IMR-90 (cell line): Measurements from ENCODE around the gene ORC6. TPM values are rescaled to one million over a fixed set of nuclear protein-coding genes. Genes with fewer than 3 reads are reported as not detected.

ENCODE experiments used
- ATAC-seq: fragments of 200-7000 bp; cut with Tn5 transposase; 2 replicates; pipeline ENCODE4 v1.9.1; 2020; ENCODE audit warnings: low read depth, mild to moderate bottlenecking, moderate library complexity
- BruUV-seq: library from RNA; stranded (reverse); fragments of 400-500 nt; replicated peaks from 2 replicates; lab custom pipeline; 2021; lab: Mats Ljungman, UMichigan
- CTCF ChIA-PET: fragments of 300-600 bp; formaldehyde crosslinking; extraction: SDS; loops from one replicate; lab custom pipeline; 2021; ENCODE audit warnings: antibody characterized with exemption; lab: Yijun Ruan, JAX
- POLR2A ChIA-PET: fragments of 300-600 bp; sonication (Branson Sonifier 250); formaldehyde crosslinking; loops from one replicate; lab custom pipeline; 2022; ENCODE audit warnings: antibody characterized with exemption; ENCODE audit not compliant: unreplicated experiment; lab: Charles Lee
- DNase-seq: peaks from one replicate; pipeline ENCODE4 v3.0.0; 2013
- H2AFZ ChIP-seq: replicated peaks from 2 replicates; pipeline ENCODE3; 2013; ENCODE audit warnings: low read length, mild to moderate bottlenecking; ENCODE audit not compliant: poor library complexity
- H2AK5ac ChIP-seq: 2 replicates; pipeline ENCODE4 v1.6.1; 2013; ENCODE audit warnings: low read depth, low read length, inconsistent platforms
- H2AK9ac ChIP-seq: replicated peaks from 2 replicates; pipeline ENCODE3; 2013; ENCODE audit warnings: mild to moderate bottlenecking, low read depth, low read length, moderate library complexity; ENCODE audit not compliant: poor library complexity
- H2BK120ac ChIP-seq: 2 replicates; pipeline ENCODE4 v1.6.1; 2013; ENCODE audit warnings: low read depth, low read length, inconsistent platforms
- H2BK15ac ChIP-seq: 3 replicates; pipeline ENCODE4 v1.6.1; 2013; ENCODE audit warnings: low read depth, low read length, inconsistent platforms
- H2BK20ac ChIP-seq: 2 replicates; pipeline ENCODE4 v1.6.1; 2013; ENCODE audit warnings: low read depth, mild to moderate bottlenecking, inconsistent platforms, low read length, moderate library complexity
- H2BK5ac ChIP-seq: 2 replicates; pipeline ENCODE4 v1.6.1; 2013; ENCODE audit warnings: mild to moderate bottlenecking, low read depth, low read length, inconsistent platforms; ENCODE audit not compliant: poor library complexity, severe bottlenecking
- H3K14ac ChIP-seq: replicated peaks from 2 replicates; pipeline ENCODE4 v1.6.1; 2013; ENCODE audit warnings: low read depth, low read length, inconsistent platforms
- H3K18ac ChIP-seq: 2 replicates; pipeline ENCODE4 v1.6.1; 2013; ENCODE audit warnings: low read depth, low read length, control low read depth
- H3K23ac ChIP-seq: 2 replicates; pipeline ENCODE4 v1.6.1; 2013; ENCODE audit warnings: low read depth, low read length, inconsistent platforms
- H3K27ac ChIP-seq: 2 replicates; pipeline ENCODE4 v1.5.1; 2013; ENCODE audit warnings: mild to moderate bottlenecking, control low read depth, low read length; ENCODE audit not compliant: insufficient read depth
- H3K27me3 ChIP-seq: 2 replicates; pipeline ENCODE4 v1.6.1; 2013; ENCODE audit warnings: low read length; ENCODE audit not compliant: control insufficient read depth, insufficient read depth
- H3K36me3 ChIP-seq: 2 replicates; pipeline ENCODE4 v1.6.1; 2013; ENCODE audit warnings: low read length, mixed read lengths; ENCODE audit not compliant: control insufficient read depth, insufficient read depth
- H3K4ac ChIP-seq: 2 replicates; pipeline ENCODE4 v1.6.1; 2013; ENCODE audit warnings: low read depth, low read length, inconsistent platforms
- H3K4me1 ChIP-seq: 2 replicates; pipeline ENCODE4 v1.6.1; 2013; ENCODE audit warnings: low read length, mixed read lengths; ENCODE audit not compliant: control insufficient read depth, insufficient read depth
- H3K4me2 ChIP-seq: 2 replicates; pipeline ENCODE4 v1.6.1; 2013; ENCODE audit warnings: low read depth, mild to moderate bottlenecking, control low read depth, low read length, moderate library complexity
- H3K4me3 ChIP-seq: 2 replicates; pipeline ENCODE4 v1.5.1; 2013; ENCODE audit warnings: low read depth, mild to moderate bottlenecking, control low read depth, low read length, moderate library complexity; ENCODE audit not compliant: insufficient read depth
- H3K56ac ChIP-seq: 2 replicates; pipeline ENCODE4 v1.6.1; 2013; ENCODE audit warnings: low read length, inconsistent platforms; ENCODE audit not compliant: insufficient read depth; ENCODE audit errors: extremely low read depth
- H3K79me1 ChIP-seq, 2 experiments: 2 replicates each; pipeline ENCODE4 v1.6.1; 2013; ENCODE audit warnings: low read length in 2 of 2, inconsistent platforms in 1 of 2, low read depth in 1 of 2
- H3K9ac ChIP-seq: 2 replicates; pipeline ENCODE4 v1.6.1; 2013; ENCODE audit warnings: low read depth, low read length, control low read depth
- H3K9me1 ChIP-seq: 2 replicates; pipeline ENCODE4 v1.6.1; 2013; ENCODE audit warnings: low read length, inconsistent platforms; ENCODE audit not compliant: insufficient read depth
- H3K9me3 ChIP-seq: 2 replicates; pipeline ENCODE4 v1.6.1; 2013; ENCODE audit warnings: low read length; ENCODE audit not compliant: control insufficient read depth, insufficient read depth
- H4K20me1 ChIP-seq: 2 replicates; pipeline ENCODE4 v1.6.1; 2013; ENCODE audit warnings: low read length, inconsistent platforms; ENCODE audit not compliant: insufficient read depth
- H4K5ac ChIP-seq: 2 replicates; pipeline ENCODE4 v1.6.1; 2013; ENCODE audit warnings: mild to moderate bottlenecking, low read depth, low read length, control low read depth
- H4K8ac ChIP-seq, 2 experiments: 2 replicates each; pipeline ENCODE4 v1.6.1; 2013; ENCODE audit warnings: low read depth in 2 of 2, low read length in 2 of 2, control low read depth in 1 of 2, inconsistent platforms in 1 of 2
- H4K91ac ChIP-seq: 2 replicates; pipeline ENCODE4 v1.6.1; 2013; ENCODE audit warnings: low read depth, low read length, inconsistent platforms; ENCODE audit not compliant: insufficient read depth
- BHLHE40 ChIP-seq: fragments of 150-350 bp; IDR thresholded peaks from 2 replicates; pipeline ENCODE4 v1.6.1; 2016; ENCODE audit warnings: mild to moderate bottlenecking, low read depth, low read length
- CEBPB ChIP-seq: IDR thresholded peaks from 2 replicates; pipeline ENCODE4 v1.6.1; 2012; ENCODE audit warnings: low read depth, low read length, improper control_type of control experiment
- CHD1 ChIP-seq: IDR thresholded peaks from 2 replicates; pipeline ENCODE4 v1.6.1; 2012; ENCODE audit warnings: low read depth, low read length, improper control_type of control experiment
- CTCF ChIP-seq: conservative IDR thresholded peaks from 2 replicates; pipeline ENCODE4 v1.5.1; 2012; ENCODE audit warnings: mild to moderate bottlenecking, low read depth, low read length, improper control_type of control experiment
- ELK1 ChIP-seq: fragments of 150-350 bp; IDR thresholded peaks from 2 replicates; pipeline ENCODE4 v1.6.1; 2016; ENCODE audit warnings: low read depth, mild to moderate bottlenecking, low read length, moderate library complexity, borderline replicate concordance
- FOS ChIP-seq: fragments of 150-350 bp; IDR thresholded peaks from 2 replicates; pipeline ENCODE4 v1.6.1; 2016; ENCODE audit warnings: low read depth, low read length
- MAFK ChIP-seq: IDR thresholded peaks from 2 replicates; pipeline ENCODE4 v1.6.1; 2012; ENCODE audit warnings: low read depth, low read length, improper control_type of control experiment
- MAZ ChIP-seq: IDR thresholded peaks from 2 replicates; pipeline ENCODE4 v1.6.1; 2012; ENCODE audit warnings: low read depth, mild to moderate bottlenecking, low read length, improper control_type of control experiment, moderate library complexity, borderline replicate concordance
- MXI1 ChIP-seq: IDR thresholded peaks from 2 replicates; pipeline ENCODE4 v1.6.1; 2012; ENCODE audit warnings: low read depth, mild to moderate bottlenecking, low read length, moderate library complexity, borderline replicate concordance
- NFE2L2 ChIP-seq: fragments of 150-350 bp; IDR thresholded peaks from 2 replicates; pipeline ENCODE4 v1.6.1; 2016; ENCODE audit warnings: low read depth, mild to moderate bottlenecking, low read length
- POLR2A ChIP-seq: IDR thresholded peaks from 2 replicates; pipeline ENCODE4 v1.6.1; 2012; ENCODE audit warnings: mild to moderate bottlenecking, low read depth, low read length
- RCOR1 ChIP-seq: IDR thresholded peaks from 2 replicates; pipeline ENCODE4 v1.6.1; 2012; ENCODE audit warnings: mild to moderate bottlenecking, low read length, improper control_type of control experiment; ENCODE audit not compliant: insufficient replicate concordance
- RFX5 ChIP-seq: IDR thresholded peaks from 2 replicates; pipeline ENCODE4 v1.8.0; 2012; ENCODE audit warnings: low read depth, mild to moderate bottlenecking, low read length, moderate library complexity
- SMC3 ChIP-seq: fragments of 150-350 bp; IDR thresholded peaks from 2 replicates; pipeline ENCODE4 v1.6.1; 2016; ENCODE audit warnings: low read depth, mild to moderate bottlenecking, antibody characterized with exemption, low read length, moderate library complexity
- USF2 ChIP-seq: fragments of 150-350 bp; IDR thresholded peaks from 2 replicates; pipeline ENCODE4 v1.6.1; 2017; ENCODE audit warnings: mild to moderate bottlenecking, antibody characterized with exemption, low read length, low read depth
- WGBS, 2 experiments: methylation state at CpG; one replicate each; pipeline versions ENCODE4 v1.1.5 to v1.1.7; 2013; ENCODE audit warnings: missing lambda C conversion rate in 2 of 2; ENCODE audit not compliant: insufficient read length in 1 of 2; ENCODE audit errors: extremely low coverage in 2 of 2; 5-methylcytosine and 5-hydroxymethylcytosine counted together
- dilution Hi-C: fragments of 300-500 bp; cut with HindIII; formaldehyde crosslinking; loops from one replicate; pipeline ENCODE4 v1.14.3; 2018; ENCODE audit warnings: low sequenced_read_pairs; ENCODE audit not compliant: unreplicated experiment
- in situ Hi-C: fragments of 300-500 bp; cut with MboI; formaldehyde crosslinking; loops from 3 replicates; pipeline ENCODE4 v1.14.3; 2019; ENCODE audit warnings: low sequenced_read_pairs, inconsistent platforms, mixed read lengths
- intact Hi-C: fragments of 100-400 bp; cut with micrococcal nuclease; formaldehyde crosslinking; loops from 2 replicates; pipeline ENCODE4 v1.10.0; 2022
- polyA plus RNA-seq, 3 experiments: library from polyadenylated mRNA; depleted of rRNA; stranded (reverse); fragments of >200 nt; gene quantifications; 2 replicates each; pipeline ENCODE4 v1.2.3, GENCODE V29; 2012; ENCODE audit warnings: low replicate concordance in 1 of 3
- total RNA-seq: library from RNA; depleted of rRNA; stranded (reverse); fragments of >200 nt; gene quantifications from 2 replicates; pipeline ENCODE4 v1.2.3, GENCODE V29; 2012

Gene ORC6
- total and polyA plus RNA-seq, 2 of the 4 experiments (the other 2 are of a cell fraction), result 9.0 to 15.9 TPM

GRCh38 chr16:46673320-46674013 is 16.0 kb upstream of the ORC6 start:
- dilution Hi-C loops, result no loop called here
- peaks cover 6% of the 10 kb centered on the region for H4K20me1 ChIP-seq
- H2AK9ac ChIP-seq, result no peak overlapping the region
- H3K9me1 ChIP-seq, result no peaks in the 10 kb centered on the region
- H3K4ac ChIP-seq, result no peak overlapping the region
- H2AK5ac ChIP-seq, result no peak overlapping the region
- intact Hi-C loops, result loop anchor here (1.0 kb wide), 3 partner anchors 128 to 256 kb away; no protein-coding TSS in a partner anchor
- H3K4me1 ChIP-seq, result 0 out of 2 replicates have a peak, but pooled peaks cover 2% of the 10 kb centered on the region
- no peak overlapping the region for H3K23ac ChIP-seq
- H3K36me3 ChIP-seq, result peaks cover 33% of the 10 kb centered on the region
- no peak overlapping the region for H3K56ac ChIP-seq
- no peaks in the 10 kb centered on the region for H3K9me3 ChIP-seq
- no peak overlapping the region for H3K9ac ChIP-seq
- H3K27ac ChIP-seq, result no peak overlapping the region
- H2BK120ac ChIP-seq, result no peak overlapping the region
- no peak overlapping the region for H2AFZ ChIP-seq
- no peak overlapping the region for H4K91ac ChIP-seq
- no TSS peak for BruUV-seq
- no peak overlapping the region for H2BK5ac ChIP-seq
- POLR2A ChIA-PET, result no interaction called here
- DNase-seq (peak; percentile 69), ATAC-seq (peak; percentile 91)
- no peak overlapping the region for H3K14ac ChIP-seq
- H3K18ac ChIP-seq, result no peak overlapping the region
- in situ Hi-C loops, result loop anchor here (10.0 kb wide), 1 partner anchor 251 kb away; no protein-coding TSS in a partner anchor
- no peak overlapping the region for H4K8ac ChIP-seq
- no peak overlapping the region for H2BK15ac ChIP-seq
- peaks cover 0 to 10% of the 10 kb centered on the region in 2 experiments; a peak in 2 of 4 replicates for H3K79me1 ChIP-seq
- H2BK20ac ChIP-seq, result no peak overlapping the region
- no peak overlapping the region for H3K4me2 ChIP-seq
- H3K27me3 ChIP-seq, result no peaks in the 10 kb centered on the region
- H3K4me3 ChIP-seq, result no peak overlapping the region
- no CpG with 5 or more reads among the region's 6 CpGs for WGBS, 2 experiments
- CTCF ChIA-PET, result interaction anchor here (0.6 to 2.1 kb wide), 17 partner anchors 10 to 235 kb away, joined by 3 to 10 read pairs (median 4); partner anchors contain the start of gene C16orf87
- no peak overlapping the region for H4K5ac ChIP-seq
- TF ChIP-seq ELK1, result no peak
- TF ChIP-seq NFE2L2, result no peak
- no peak for TF ChIP-seq MAFK
- TF ChIP-seq USF2, result no peak
- TF ChIP-seq RFX5, result no peak
- TF ChIP-seq POLR2A, result peak; percentile 31; the same call in 1 of the 2 replicates
- TF ChIP-seq MAZ, result no peak
- TF ChIP-seq CHD1, result no peak
- TF ChIP-seq SMC3, result peak; percentile 77
- no peak for TF ChIP-seq MXI1
- TF ChIP-seq RCOR1, result no peak
- TF ChIP-seq CEBPB, result no peak
- no peak for TF ChIP-seq BHLHE40
- no peak for TF ChIP-seq FOS
- peak; percentile 95 for TF ChIP-seq CTCF
